Suprapubic skin (tissue), 4 donors: ENCODE results near the gene OR2M7. TPM values are rescaled to one million over a fixed set of nuclear protein-coding genes. Genes with fewer than 3 reads are reported as not detected.

Source experiments
- DNase-seq, 2 donors: peaks; one replicate each; pipeline ENCODE4 v3.0.0-alpha.2; 2019; ENCODE audit warnings: low spot score in 2 of 2
- H3K27ac ChIP-seq: fragments of 200-600 bp; sonication (generic); one replicate; pipeline ENCODE4 v1.5.1; 2019
- H3K27me3 ChIP-seq: fragments of 200-600 bp; sonication (generic); one replicate; pipeline ENCODE4 v1.5.1; 2019
- H3K36me3 ChIP-seq: fragments of 200-600 bp; sonication (generic); one replicate; pipeline ENCODE4 v1.5.1; 2019
- H3K4me1 ChIP-seq: fragments of 200-600 bp; sonication (generic); one replicate; pipeline ENCODE4 v1.5.1; 2019
- H3K4me3 ChIP-seq: fragments of 200-600 bp; sonication (generic); one replicate; pipeline ENCODE4 v1.5.1; 2019; ENCODE audit warnings: mild to moderate bottlenecking
- H3K9me3 ChIP-seq: fragments of 200-600 bp; sonication (generic); one replicate; pipeline ENCODE4 v1.5.1; 2019
- EP300 ChIP-seq: sonication (generic); formaldehyde crosslinking; IDR thresholded peaks from one replicate; pipeline ENCODE4 v1.6.1; 2017; ENCODE audit warnings: antibody characterized with exemption
- POLR2A ChIP-seq, 2 donors: fragments of 450-650 bp; IDR thresholded peaks; one replicate each; pipeline ENCODE4 v1.6.1; 2017; ENCODE audit warnings: antibody characterized with exemption in 2 of 2, mild to moderate bottlenecking in 2 of 2, moderate library complexity in 2 of 2
- POLR2AphosphoS5 ChIP-seq, 3 donors: sonication (generic); formaldehyde crosslinking; IDR thresholded peaks; one replicate each; pipeline ENCODE4 v1.6.1; 2017; ENCODE audit warnings: antibody characterized with exemption in 3 of 3
- WGBS: methylation state at CpG from one replicate; pipeline ENCODE4 v1.1.5; 2018; 5-methylcytosine and 5-hydroxymethylcytosine counted together
- total RNA-seq, 4 donors: library from RNA; depleted of rRNA; stranded (reverse); fragments of >200 nt; gene quantifications; one replicate each; pipeline ENCODE4 v1.1.0, GENCODE V29; 2016
- TF ChIP-seq, protein P1 (sequence below), 2 donors: fragments of 200-600 bp in 1 of 2; fragments of 450-650 bp in 1 of 2; sonication (generic) in 1 of 2; IDR thresholded peaks; one replicate each; pipeline ENCODE4 v1.5.1; 2016 to 2019; ENCODE audit warnings: antibody characterized with exemption in 2 of 2, mild to moderate bottlenecking in 1 of 2, moderate library complexity in 1 of 2

Gene OR2M7
- total RNA-seq, 4 donors from 2014 or later: not detected

DNA sequence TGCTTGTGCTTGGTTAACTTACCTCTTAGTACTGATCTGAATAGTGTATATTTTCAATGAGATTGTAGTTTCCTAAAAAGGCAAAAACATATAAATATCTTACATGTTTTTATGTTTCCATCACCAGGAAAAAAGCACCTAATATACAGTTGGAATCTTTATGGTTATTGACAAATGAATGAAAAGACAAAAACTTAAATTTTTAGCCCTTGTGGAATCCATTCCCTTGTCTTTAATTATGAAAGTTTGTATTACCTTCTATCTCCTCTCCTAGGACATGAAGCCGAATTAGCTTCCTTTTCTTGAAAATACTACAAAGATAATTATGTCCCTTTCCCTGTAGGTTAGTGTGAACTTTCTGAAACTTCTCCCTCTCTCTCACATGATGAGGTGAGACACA is 21.0 kb downstream of the OR2M7 start, which contains the start of gene OR2T12:
Gene OR2T12 (minus strand): TSS at position 101 of the 400 bp plus-strand sequence. CDS start 7,846 bp downstream, outside the sequence.
- Histone ChIP-seq H3K4me1 (no peaks in the 10 kb centered on the region), H3K36me3 (no peaks in the 10 kb centered on the region), H3K4me3 (no peak within 1 kb of the TSS), H3K27me3 (no peaks in the 10 kb centered on the region), H3K27ac (no peak within 1 kb of the TSS), H3K9me3 (peaks cover 6% of the 10 kb centered on the region)
- TF ChIP-seq, protein P1, sequence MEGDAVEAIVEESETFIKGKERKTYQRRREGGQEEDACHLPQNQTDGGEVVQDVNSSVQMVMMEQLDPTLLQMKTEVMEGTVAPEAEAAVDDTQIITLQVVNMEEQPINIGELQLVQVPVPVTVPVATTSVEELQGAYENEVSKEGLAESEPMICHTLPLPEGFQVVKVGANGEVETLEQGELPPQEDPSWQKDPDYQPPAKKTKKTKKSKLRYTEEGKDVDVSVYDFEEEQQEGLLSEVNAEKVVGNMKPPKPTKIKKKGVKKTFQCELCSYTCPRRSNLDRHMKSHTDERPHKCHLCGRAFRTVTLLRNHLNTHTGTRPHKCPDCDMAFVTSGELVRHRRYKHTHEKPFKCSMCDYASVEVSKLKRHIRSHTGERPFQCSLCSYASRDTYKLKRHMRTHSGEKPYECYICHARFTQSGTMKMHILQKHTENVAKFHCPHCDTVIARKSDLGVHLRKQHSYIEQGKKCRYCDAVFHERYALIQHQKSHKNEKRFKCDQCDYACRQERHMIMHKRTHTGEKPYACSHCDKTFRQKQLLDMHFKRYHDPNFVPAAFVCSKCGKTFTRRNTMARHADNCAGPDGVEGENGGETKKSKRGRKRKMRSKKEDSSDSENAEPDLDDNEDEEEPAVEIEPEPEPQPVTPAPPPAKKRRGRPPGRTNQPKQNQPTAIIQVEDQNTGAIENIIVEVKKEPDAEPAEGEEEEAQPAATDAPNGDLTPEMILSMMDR (IDR thresholded peaks at IDR 0.05): no peak
- TF ChIP-seq EP300 (no peak), POLR2A (IDR thresholded peaks at IDR 0.05) (no peak), POLR2AphosphoS5 (IDR thresholded peaks at IDR 0.05) (no peak)
- WGBS: 88% methylated on average over 1 of the region's 1 CpG
- no peak for DNase-seq

- TF ChIP-seq, protein P1 (IDR thresholded peaks at IDR 0.05): no peak
- TF ChIP-seq EP300: no peak
Measured at GRCh38 chr1:248288391-248288790, 36.0 kb downstream of the OR2M7 start.

DNA sequence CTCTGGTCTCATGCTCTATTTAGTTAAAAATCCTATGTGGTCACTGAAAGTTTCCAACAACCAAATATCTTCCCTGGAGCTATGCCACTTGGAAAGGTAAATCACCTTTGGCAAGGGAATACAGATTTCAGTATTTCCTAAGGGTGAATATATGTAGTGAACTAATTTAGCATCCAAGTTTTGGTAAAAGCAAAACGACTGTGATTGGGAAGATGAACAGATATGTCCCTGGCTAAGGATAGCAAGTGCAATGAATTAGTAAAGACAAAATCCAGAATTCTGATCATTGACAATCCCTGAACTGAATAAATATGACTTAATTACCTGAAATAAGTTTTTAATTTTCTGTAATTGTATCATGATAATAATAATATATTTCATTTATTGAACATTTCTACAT is 46.5 kb downstream of the OR2M7 start, which contains the start of gene OR2T33:
Gene OR2T33 (minus strand): TSS at position 101 of the 400 bp plus-strand sequence. CDS start 4,162 bp downstream, outside the sequence.
- H3K27ac ChIP-seq: no peak within 1 kb of the TSS
- TF ChIP-seq POLR2A (IDR thresholded peaks at IDR 0.05) (no peak), POLR2AphosphoS5 (IDR thresholded peaks at IDR 0.05) (no peak), EP300 (no peak)
- TF ChIP-seq, protein P1 (IDR thresholded peaks at IDR 0.05): no peak
- DNase-seq: no peak
- no peaks in the 10 kb centered on the region for H3K9me3 ChIP-seq
- no peaks in the 10 kb centered on the region for H3K36me3 ChIP-seq
- H3K4me3 ChIP-seq: no peak within 1 kb of the TSS
- H3K4me1 ChIP-seq: no peaks in the 10 kb centered on the region
- 20% methylated on average over 1 of the region's 1 CpG for WGBS
- H3K27me3 ChIP-seq: no peaks in the 10 kb centered on the region

More at GRCh38 chr1:248288391-248288790, 36.0 kb downstream of the OR2M7 start:
- Histone ChIP-seq H3K4me1 (no peaks in the 10 kb centered on the region), H3K9me3 (peaks cover 3% of the 10 kb centered on the region), H3K27me3 (no peaks in the 10 kb centered on the region), H3K36me3 (no peaks in the 10 kb centered on the region), H3K27ac (no peak overlapping the region), H3K4me3 (no peak overlapping the region)
- 47% methylated on average over 6 of the region's 6 CpGs for WGBS
- no peak for DNase-seq

Other genes with a start within 250 kb of the OR2M7 start
- not detected for gene OR2L13, start 229.4 kb downstream of the OR2M7 start, total RNA-seq
- gene OR2M5, start 179.4 kb downstream of the OR2M7 start, total RNA-seq: not detected
- gene OR2M2, start 149.7 kb downstream of the OR2M7 start, total RNA-seq: not detected
- gene OR2M3, start 127.3 kb downstream of the OR2M7 start, total RNA-seq: not detected
- gene OR2M4, start 93.2 kb downstream of the OR2M7 start, total RNA-seq: not detected
- under 1 TPM in 1 of 4 donors, not detected in 3; 0.34 TPM for gene OR2T33, start 46.6 kb downstream of the OR2M7 start, total RNA-seq
- not detected for gene OR2T12, start 21.1 kb downstream of the OR2M7 start, total RNA-seq
- gene OR14C36, start 24.2 kb upstream of the OR2M7 start, total RNA-seq: not detected
- not detected for gene OR2T4, start 37.1 kb upstream of the OR2M7 start, total RNA-seq
- gene OR2T6, start 51.2 kb upstream of the OR2M7 start, total RNA-seq: not detected
- gene OR2T1, start 78.5 kb upstream of the OR2M7 start, total RNA-seq: not detected
- gene OR2T2, start 121.1 kb upstream of the OR2M7 start, total RNA-seq: under 1 TPM in 1 of 4 donors, not detected in 3; 0.31 TPM
- gene OR2T3, start 148.8 kb upstream of the OR2M7 start, total RNA-seq: not detected
- not detected for gene OR2T5, start 164.0 kb upstream of the OR2M7 start, total RNA-seq
- gene OR2G6, start 183.5 kb upstream of the OR2M7 start, total RNA-seq: under 1 TPM in 2 of 4 donors, not detected in 2; 0.10 to 0.98 TPM
- gene OR2T29, start 238.2 kb upstream of the OR2M7 start, total RNA-seq: 1 to 10 TPM in 1 of 4 donors, not detected in 3; 1.1 TPM